Activated T-cell treated with anti-CD3 and anti-CD28 coated beads, Interleukin-2, amount 50 U/mL, for 4 hours (primary cell): ENCODE data around the gene SALL2. TPM values are rescaled to one million over a fixed set of nuclear protein-coding genes. Genes with fewer than 3 reads are reported as not detected.

Experiments used
- ATAC-seq, 2 donors: fragments of 200-7000 bp; cut with Tn5 transposase; one replicate each; pipeline ENCODE4 v1.10.0; 2021
- DNase-seq: peaks from one replicate; pipeline ENCODE4 v3.0.0-alpha.2; 2020
- H3K27me3 Mint-ChIP-seq: one replicate; pipeline ENCODE4 v1.8.0; 2021; ENCODE audit warnings: low read depth, mixed read lengths
- H3K36me3 Mint-ChIP-seq: one replicate; pipeline ENCODE4 v1.8.0; 2022; ENCODE audit warnings: mixed read lengths; ENCODE audit not compliant: insufficient read depth
- H3K4me1 Mint-ChIP-seq: one replicate; pipeline ENCODE4 v1.8.0; 2021; ENCODE audit warnings: low read depth, mixed read lengths
- H3K4me3 Mint-ChIP-seq: one replicate; pipeline ENCODE4 v1.8.0; 2021; ENCODE audit warnings: mild to moderate bottlenecking, moderate library complexity, mixed read lengths
- H3K9me3 Mint-ChIP-seq: one replicate; pipeline ENCODE4 v1.8.0; 2021; ENCODE audit warnings: mixed read lengths
- total RNA-seq, 3 donors: library from RNA; stranded (reverse); gene quantifications; one replicate each; pipeline ENCODE4 v1.2.1, GENCODE V29; 2021

SALL2 gene
- total RNA-seq, 3 donors from 2014 or later = 1.4 to 1.8 (median 1.4) TPM

DNA sequence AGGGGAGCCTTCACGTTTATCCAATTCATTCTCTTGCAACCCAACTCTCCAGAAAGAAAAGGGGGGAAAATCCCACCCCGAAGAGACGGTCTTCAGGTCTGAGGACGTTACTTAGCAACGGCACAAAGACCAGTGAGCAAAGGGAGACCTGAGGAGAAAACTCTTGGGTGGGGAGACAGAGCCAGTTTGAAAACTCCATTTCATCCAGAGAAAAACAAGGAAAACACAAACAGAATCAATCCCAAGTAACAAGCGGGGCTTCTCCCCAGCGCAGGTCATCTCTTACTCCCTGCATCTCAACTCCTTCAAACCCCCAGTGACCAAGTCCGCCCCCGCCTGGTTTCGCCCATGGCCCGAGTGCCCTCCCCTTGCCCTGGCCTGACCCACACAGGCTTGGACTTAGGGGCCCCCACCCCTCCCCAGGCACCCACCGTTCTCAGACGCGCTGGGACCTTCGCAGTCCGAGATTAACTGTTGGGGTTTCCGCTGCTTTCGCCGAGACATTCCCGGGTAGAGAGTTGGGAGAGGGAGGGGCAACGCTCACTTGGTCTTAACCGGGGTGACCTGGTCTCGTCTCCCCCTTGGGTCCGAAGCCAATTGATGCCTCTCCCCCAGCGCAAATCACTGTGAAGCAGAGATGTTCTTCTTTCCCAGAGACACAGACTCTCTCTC lies 10.4 kb upstream of the SALL2 start:
- peaks cover 5% of the 10 kb centered on the region for H3K4me1 Mint-ChIP-seq
- H3K4me3 Mint-ChIP-seq = no peak overlapping the region
- H3K27me3 Mint-ChIP-seq = peaks cover 49% of the 10 kb centered on the region
- no peak for ATAC-seq
- DNase-seq = no peak
- H3K9me3 Mint-ChIP-seq = no peaks in the 10 kb centered on the region
- H3K36me3 Mint-ChIP-seq = no peaks in the 10 kb centered on the region

DNA sequence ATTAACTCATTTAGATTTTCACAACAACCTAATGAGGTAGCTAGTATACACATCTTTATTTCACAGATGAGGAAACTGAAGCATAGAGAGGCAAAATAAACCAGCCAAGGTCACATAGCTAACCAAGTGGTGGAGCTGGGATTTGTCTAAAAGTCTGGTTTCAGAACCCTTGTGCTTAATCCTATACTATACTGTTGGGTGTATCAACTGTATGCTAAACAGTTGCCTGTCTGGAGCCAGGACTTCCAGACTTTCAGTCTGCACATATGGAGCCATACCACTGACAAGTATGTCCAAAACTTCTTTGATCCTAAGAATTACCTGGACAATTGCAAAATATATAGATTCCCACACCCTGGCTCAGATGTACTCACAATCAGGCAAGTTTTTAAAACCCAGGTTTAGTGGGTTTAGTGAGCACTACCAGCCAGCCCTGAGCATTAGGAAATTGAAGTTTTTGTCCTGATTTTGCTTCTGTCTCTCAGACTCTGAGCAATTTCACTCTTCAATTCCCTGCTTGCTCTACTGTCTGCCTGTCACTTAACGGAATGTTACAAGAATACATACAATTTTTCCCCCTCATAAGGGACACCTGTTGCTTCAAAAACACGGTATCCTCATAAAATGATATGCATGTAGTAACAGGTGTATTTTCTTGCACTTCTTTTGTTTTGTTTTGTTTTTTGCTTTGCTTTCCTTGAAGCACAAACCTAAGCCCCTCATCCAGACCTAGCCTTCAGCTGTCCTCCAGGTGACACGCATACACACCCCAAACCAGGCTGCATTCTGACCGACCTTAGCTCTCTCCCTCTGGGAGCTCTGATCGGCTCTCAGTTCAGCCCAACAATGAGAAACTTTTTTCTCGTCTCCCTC lies 9.6 kb upstream of the SALL2 start:
- DNase-seq = no peak
- no peaks in the 10 kb centered on the region for H3K36me3 Mint-ChIP-seq
- H3K4me3 Mint-ChIP-seq = no peak overlapping the region
- peaks cover 49% of the 10 kb centered on the region for H3K27me3 Mint-ChIP-seq
- no peaks in the 10 kb centered on the region for H3K9me3 Mint-ChIP-seq
- peaks cover 5% of the 10 kb centered on the region for H3K4me1 Mint-ChIP-seq
- ATAC-seq = no peak

DNA sequence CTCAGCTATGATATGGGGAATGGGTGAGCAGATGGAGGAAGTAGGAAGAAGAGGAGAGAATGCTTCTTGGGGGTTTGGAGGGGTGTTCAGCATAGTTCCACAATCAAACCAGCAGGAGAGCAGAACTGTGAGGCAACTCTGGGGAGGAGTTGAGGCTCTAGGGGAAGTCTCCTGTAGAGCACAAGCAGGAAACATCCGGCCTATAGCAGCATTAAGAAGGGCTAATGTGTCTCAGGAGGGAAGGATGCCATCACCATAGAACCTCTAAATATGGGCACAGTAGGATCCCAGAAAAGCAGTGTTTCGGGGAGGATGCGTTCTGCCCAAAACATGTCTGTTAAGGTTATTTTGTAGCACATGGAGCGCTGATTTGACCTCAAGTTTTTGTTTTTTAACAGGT lies 8.4 kb upstream of the SALL2 start:
- Mint-ChIP-seq H3K27me3 (peaks cover 46% of the 10 kb centered on the region), H3K9me3 (no peaks in the 10 kb centered on the region), H3K4me3 (no peak overlapping the region), H3K36me3 (no peaks in the 10 kb centered on the region), H3K4me1 (peaks cover 5% of the 10 kb centered on the region)
- ATAC-seq (no peak), DNase-seq (no peak)

DNA sequence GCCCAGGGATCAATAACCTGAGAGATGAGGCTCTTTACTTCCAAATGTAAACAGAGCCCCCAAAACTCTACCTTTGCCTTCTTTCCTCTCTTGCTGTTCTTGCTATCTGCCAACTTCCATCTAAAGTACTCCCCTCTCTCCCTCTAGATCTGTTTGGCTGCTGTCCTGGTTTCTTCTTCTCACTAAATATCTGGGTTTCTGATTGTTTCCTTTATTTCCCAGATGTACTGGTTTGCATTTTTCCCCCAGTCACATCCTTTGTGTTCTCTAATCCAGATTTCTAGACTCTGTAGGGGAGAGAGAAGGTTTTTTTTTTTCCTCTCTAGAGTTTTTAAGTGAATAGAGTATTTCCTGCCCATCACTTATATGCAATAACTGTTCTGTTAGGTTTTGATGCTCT lies 7.1 kb upstream of the SALL2 start:
- DNase-seq (no peak), ATAC-seq (no peak)
- Mint-ChIP-seq H3K4me1 (peaks cover 5% of the 10 kb centered on the region), H3K36me3 (no peaks in the 10 kb centered on the region), H3K9me3 (no peaks in the 10 kb centered on the region), H3K4me3 (no peak overlapping the region), H3K27me3 (peaks cover 33% of the 10 kb centered on the region)

DNA sequence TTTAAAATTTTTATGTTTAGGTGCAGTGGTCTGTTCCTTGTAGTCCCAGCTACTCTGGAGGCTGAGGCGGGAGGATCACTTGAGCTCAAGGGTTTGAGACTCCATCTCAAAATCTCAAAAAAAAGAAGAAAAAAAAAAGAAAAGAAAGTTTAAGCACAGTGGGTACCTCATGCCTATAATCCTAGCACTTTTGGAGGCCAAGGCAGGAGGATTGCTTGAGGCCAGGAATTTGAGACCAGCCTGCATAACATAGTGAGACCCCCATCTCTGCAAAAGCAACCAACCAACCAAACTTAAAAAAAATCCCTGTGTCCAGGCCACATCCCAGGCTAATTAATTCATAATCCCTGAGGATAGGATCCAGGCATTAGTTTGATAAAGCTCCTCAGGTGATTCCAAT lies 3.4 kb upstream of the SALL2 start:
- ATAC-seq (no peak), DNase-seq (no peak)
- H3K9me3 Mint-ChIP-seq = no peaks in the 10 kb centered on the region
- H3K36me3 Mint-ChIP-seq = no peaks in the 10 kb centered on the region
- H3K4me3 Mint-ChIP-seq = no peak overlapping the region
- H3K4me1 Mint-ChIP-seq = peaks cover 14% of the 10 kb centered on the region
- peaks cover 3% of the 10 kb centered on the region for H3K27me3 Mint-ChIP-seq

DNA sequence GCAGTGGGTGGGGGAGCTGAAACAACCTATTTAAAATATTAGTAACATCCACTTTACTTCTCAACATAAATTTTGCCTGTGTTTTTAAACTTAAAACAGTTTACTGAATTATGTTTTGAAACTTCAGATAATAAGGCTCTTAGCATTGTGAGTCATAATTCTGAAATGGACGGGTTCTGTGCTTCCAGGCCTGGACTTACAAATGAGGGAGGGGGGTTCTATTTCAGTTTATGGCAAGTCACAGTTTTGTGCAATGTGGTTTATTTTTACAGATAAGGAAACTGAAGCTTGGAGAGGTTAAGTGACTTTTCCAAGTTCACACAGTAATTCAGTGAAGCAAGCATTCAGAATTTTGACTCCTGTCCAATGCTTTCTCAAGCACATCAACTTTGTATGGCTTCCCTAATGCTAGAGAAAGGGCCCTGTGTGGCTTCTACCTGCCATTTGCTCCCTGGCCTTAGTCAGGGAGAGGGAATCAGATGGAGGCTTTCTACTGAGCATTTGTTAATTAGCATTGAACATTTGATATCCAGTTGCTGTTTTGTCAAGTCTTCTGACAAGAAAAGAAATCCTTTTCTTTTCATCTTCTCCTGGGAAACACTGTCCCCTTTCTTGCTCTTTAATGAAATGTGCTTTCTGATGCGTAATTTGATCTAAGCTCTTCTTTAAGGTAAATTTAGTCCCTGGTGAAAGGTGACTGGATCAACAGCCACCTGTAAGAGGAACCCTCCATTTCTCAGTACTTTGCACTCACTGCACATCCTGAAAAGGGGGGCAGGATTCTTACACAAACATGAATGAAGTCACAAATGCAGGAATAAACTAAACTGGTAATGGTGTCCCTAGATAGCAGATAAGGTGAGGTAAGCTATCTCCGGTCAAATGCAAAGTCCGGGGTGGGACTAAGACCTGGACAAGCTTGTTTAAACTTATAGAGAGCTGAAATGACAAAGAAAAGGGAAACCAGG lies 2.5 kb upstream of the SALL2 start:
- H3K4me1 Mint-ChIP-seq = peaks cover 14% of the 10 kb centered on the region
- no peaks in the 10 kb centered on the region for H3K9me3 Mint-ChIP-seq
- ATAC-seq (no peak), DNase-seq (no peak)
- no peaks in the 10 kb centered on the region for H3K27me3 Mint-ChIP-seq
- no peak overlapping the region for H3K4me3 Mint-ChIP-seq
- no peaks in the 10 kb centered on the region for H3K36me3 Mint-ChIP-seq

DNA sequence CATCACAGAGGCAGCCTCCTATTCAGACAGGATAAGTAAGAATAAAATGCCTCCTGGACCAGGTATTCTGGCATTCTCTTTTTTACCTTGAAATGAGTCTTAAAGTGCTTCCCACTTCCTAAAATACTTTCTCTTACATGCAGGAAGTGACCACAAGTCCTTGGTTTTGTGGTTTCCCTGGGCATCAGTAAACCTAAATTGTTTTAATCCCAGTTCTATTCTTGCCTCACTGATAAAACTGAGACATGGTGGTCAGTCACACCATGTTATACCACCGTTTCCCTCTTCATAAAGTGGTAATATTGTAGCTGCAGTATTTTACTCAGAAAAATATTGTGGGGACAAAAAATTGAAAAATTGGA lies 1.2 kb upstream of the SALL2 start:
- DNase-seq (no peak), ATAC-seq (no peak)
- Mint-ChIP-seq H3K4me1 (peaks cover 14% of the 10 kb centered on the region), H3K4me3 (peak overlapping the region; percentile 78), H3K9me3 (no peaks in the 10 kb centered on the region), H3K27me3 (no peaks in the 10 kb centered on the region), H3K36me3 (no peaks in the 10 kb centered on the region)

DNA sequence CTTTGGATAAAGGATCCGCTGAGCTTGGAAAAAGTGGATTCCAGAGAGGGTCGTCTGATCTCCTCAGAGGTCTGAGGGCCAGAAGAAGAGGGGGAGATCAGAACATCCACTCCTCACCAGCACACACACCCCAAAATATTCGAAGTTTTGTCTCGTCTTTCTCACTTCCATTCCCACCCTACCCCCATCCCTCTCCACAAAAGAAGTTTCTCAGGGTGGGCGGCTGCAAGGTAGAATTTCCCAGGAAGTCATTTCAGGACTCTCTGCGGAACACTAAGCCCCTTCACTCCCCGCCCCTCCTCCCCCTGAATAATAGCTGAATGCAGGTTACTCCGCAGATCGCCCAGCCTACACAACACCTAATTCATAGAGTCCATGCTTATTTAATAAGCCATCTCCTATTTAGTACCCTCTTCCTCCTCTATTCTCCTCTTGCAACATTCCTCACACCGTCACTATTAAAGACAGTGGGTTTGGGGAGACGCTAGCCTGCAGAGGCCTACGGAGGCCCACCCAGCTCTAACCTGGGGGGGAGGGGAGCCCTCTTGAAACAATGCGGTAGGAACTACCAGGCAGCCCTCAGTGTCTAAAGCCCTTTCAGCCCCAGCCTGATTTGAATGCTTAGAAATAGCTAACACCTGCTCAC lies 649 bp upstream of the SALL2 start:
- H3K27me3 Mint-ChIP-seq = no peaks in the 10 kb centered on the region
- H3K9me3 Mint-ChIP-seq = no peaks in the 10 kb centered on the region
- DNase-seq (no peak), ATAC-seq (peak in 1 of 2 donors; percentile 2)
- peaks cover 14% of the 10 kb centered on the region for H3K4me1 Mint-ChIP-seq
- H3K4me3 Mint-ChIP-seq = peak overlapping the region; percentile 78
- H3K36me3 Mint-ChIP-seq = no peaks in the 10 kb centered on the region

DNA sequence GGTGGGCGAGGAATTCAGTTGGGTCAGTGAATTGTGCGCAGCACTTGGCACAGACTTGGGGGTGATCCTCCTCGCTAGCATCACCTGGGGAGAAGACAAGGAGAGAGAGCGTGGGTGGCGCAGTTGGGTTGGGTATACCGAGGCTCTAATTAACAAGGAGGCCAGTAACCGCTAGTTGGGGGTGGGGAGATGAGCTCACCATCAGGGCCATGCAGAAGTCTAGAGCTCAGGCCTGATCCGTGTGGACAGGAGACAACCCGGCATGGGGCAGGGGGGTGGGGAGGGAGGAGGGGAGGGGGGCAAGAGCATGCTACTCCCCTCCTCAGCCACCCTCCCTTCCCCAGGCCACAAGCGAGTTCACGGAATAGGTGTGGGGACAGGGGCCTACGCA lies 580 bp downstream of the SALL2 start:
- Mint-ChIP-seq H3K36me3 (no peaks in the 10 kb centered on the region), H3K4me1 (peaks cover 14% of the 10 kb centered on the region), H3K27me3 (no peaks in the 10 kb centered on the region), H3K4me3 (peak overlapping the region; percentile 82), H3K9me3 (no peaks in the 10 kb centered on the region)
- DNase-seq (no peak), ATAC-seq (peak in 1 of 2 donors; percentile 7)

DNA sequence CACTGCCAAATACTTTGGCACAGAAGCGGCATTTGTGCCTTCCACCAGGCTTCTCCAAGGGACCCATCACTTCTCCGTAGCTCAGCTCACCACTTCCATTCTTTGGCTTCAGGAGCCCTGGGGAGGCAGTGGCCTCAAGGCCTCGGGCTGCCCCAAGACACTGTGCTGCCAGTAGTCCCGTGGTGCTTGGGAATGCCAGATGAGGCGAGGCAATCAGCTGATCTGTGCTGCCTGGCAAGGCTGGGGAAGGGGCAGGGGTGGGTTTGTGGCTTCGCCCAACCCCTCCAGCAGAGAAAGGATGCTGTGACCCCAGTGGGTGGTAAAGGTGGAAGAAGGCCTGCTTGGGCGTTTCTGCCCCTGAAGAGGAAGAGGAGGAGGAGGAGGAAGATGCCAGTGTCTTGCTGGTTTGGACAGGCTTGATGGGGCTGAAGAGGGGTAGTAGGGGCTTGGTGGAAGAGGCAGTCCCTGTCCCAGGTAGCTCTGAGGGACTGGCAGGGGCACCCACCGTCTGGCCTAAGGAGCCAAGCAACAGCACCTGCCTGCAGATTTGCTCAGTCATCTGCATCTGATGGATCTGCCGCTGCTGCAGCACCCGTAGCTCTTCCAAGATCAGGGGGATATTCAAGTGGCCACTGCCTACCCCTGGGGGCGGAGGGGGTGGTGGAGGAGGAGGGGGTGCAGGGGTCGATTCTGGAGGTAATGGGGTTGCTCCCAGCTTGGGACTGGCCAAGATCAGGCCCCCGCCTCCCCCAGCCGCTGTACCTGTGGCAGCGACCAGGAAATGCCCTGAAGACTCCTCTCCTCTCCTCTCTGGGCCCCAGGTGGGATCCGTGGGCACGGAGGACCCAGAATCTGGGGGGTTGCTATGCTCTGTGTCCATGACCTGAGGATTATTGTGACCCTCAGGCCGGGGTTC lies 1.3 kb downstream of the SALL2 start:
- H3K4me1 Mint-ChIP-seq = peaks cover 14% of the 10 kb centered on the region
- peak overlapping the region; percentile 82 for H3K4me3 Mint-ChIP-seq
- no peaks in the 10 kb centered on the region for H3K36me3 Mint-ChIP-seq
- no peak for DNase-seq
- H3K27me3 Mint-ChIP-seq = no peaks in the 10 kb centered on the region
- ATAC-seq = no peak
- H3K9me3 Mint-ChIP-seq = no peaks in the 10 kb centered on the region

DNA sequence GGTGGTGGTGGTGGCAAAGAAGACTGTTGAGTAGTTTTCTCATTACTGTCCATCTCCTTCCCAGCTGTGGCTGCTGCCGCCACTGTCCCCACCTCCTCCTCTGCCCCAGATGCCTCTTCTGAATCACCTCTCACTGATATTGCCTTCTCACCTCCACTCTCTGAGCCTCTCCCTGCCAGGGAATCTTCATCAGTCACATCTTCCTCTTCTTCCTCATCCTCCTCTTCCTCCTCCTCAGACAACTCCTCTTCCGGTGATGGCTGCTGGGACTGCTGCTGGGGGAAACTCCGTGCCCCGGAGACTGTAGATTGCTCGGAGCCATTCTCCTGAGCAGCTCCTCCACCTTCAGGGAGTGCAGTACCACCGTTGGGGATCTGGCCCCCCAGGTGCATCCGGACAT lies 2.9 kb downstream of the SALL2 start:
- DNase-seq = no peak
- ATAC-seq = no peak
- Mint-ChIP-seq H3K9me3 (no peaks in the 10 kb centered on the region), H3K4me3 (no peak overlapping the region), H3K4me1 (peaks cover 14% of the 10 kb centered on the region), H3K27me3 (no peaks in the 10 kb centered on the region), H3K36me3 (no peaks in the 10 kb centered on the region)

DNA sequence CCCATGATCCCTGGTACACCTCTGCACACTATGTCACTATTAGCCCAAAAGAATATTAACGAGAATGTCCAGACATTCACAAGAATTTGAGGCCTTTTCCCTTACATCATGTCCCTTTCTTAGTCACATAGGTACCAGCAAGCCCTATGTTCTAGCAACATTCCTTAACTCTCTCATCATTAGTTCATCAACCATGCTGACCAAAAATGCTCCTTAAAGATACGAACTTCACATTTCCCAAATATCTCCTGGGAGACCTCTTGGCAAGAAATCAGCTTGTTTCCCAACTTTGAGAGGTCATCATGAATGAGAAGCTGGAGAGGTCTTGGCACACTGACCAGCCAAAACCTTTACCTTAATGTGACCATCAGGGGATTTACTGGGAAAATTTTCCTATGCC lies 4.6 kb downstream of the SALL2 start:
- no peaks in the 10 kb centered on the region for H3K27me3 Mint-ChIP-seq
- DNase-seq (no peak), ATAC-seq (no peak)
- H3K9me3 Mint-ChIP-seq = no peaks in the 10 kb centered on the region
- H3K36me3 Mint-ChIP-seq = no peaks in the 10 kb centered on the region
- peaks cover 7% of the 10 kb centered on the region for H3K4me1 Mint-ChIP-seq
- H3K4me3 Mint-ChIP-seq = no peak overlapping the region

DNA sequence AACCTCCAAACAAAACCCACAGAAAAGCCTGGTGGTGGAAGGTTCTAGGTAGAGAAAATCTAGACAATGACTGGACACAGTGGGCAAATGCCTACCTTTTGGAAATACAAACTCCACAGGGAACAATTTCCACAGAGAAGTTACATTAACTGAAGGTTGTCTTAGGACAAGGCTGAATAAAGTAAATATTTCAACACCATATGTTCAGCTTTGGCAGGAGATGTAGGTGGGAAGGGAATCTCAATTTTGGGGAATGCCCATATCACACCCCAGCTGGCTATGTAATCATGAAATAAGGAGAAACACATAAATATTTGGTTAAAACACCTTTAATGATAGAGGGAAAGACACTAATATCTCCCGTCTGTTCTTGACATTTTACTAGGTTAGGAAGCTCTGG lies 5.4 kb downstream of the SALL2 start:
- Mint-ChIP-seq H3K36me3 (no peaks in the 10 kb centered on the region), H3K9me3 (no peaks in the 10 kb centered on the region), H3K4me1 (peaks cover 7% of the 10 kb centered on the region), H3K4me3 (no peak overlapping the region), H3K27me3 (peaks cover 3% of the 10 kb centered on the region)
- ATAC-seq (no peak), DNase-seq (no peak)
